Nephron progenitor cell (in vitro differentiated cells): ENCODE measurements around the gene RPP25L.

Experiments used
- DNase-seq: peaks from one replicate; pipeline ENCODE4 v3.0.0; 2021
- H3K27ac Mint-ChIP-seq: 2 replicates; pipeline ENCODE4 v1.8.0; 2021; ENCODE audit warnings: mild to moderate bottlenecking, moderate library complexity, mixed read lengths
- H3K27me3 Mint-ChIP-seq: 2 replicates; pipeline ENCODE4 v1.8.0; 2021; ENCODE audit warnings: mild to moderate bottlenecking, low read depth, mixed read lengths; ENCODE audit not compliant: poor library complexity
- H3K36me3 Mint-ChIP-seq: 2 replicates; pipeline ENCODE4 v1.8.0; 2021; ENCODE audit warnings: low read depth, mixed read lengths
- H3K4me1 Mint-ChIP-seq: 2 replicates; pipeline ENCODE4 v1.8.0; 2021; ENCODE audit warnings: mixed read lengths
- H3K4me3 Mint-ChIP-seq: 2 replicates; pipeline ENCODE4 v1.8.0; 2021; ENCODE audit warnings: mild to moderate bottlenecking, moderate library complexity, mixed read lengths
- H3K9me3 Mint-ChIP-seq: 2 replicates; pipeline ENCODE4 v1.8.0; 2021; ENCODE audit warnings: mild to moderate bottlenecking, moderate library complexity, mixed read lengths
- TF ChIP-seq, protein P1 (sequence below): fragments of 200-600 bp; sonication (generic); IDR thresholded peaks from 2 replicates; pipeline ENCODE4 v1.5.0; 2021; ENCODE audit warnings: antibody characterized with exemption

RPP25L gene

DNA sequence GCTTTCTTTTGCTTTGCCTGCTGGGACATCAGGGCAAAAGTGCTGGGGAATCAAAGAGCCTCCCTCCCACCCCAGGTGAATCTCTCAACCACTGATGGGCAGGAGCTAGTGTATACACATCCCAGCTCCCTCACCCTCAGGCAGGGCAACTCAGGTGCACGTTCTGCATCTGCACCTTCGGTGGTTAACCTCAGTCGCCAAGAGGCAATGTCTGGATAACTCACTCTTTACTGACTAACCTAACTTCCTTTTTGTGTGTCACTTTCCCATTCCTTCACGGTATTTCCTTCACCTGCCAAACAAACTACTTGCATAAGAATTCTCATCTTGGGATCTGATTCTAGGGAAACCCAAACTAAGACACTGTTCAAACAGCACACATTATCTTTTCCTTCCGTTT lies 48.6 kb downstream of the RPP25L start:
- DNase-seq: no peak
- peaks cover 47% of the 10 kb centered on the region for H3K36me3 Mint-ChIP-seq
- H3K27ac Mint-ChIP-seq: no peak overlapping the region
- H3K9me3 Mint-ChIP-seq: no peaks in the 10 kb centered on the region
- peak overlapping the region; percentile 3 for H3K4me3 Mint-ChIP-seq
- TF ChIP-seq, protein P1, sequence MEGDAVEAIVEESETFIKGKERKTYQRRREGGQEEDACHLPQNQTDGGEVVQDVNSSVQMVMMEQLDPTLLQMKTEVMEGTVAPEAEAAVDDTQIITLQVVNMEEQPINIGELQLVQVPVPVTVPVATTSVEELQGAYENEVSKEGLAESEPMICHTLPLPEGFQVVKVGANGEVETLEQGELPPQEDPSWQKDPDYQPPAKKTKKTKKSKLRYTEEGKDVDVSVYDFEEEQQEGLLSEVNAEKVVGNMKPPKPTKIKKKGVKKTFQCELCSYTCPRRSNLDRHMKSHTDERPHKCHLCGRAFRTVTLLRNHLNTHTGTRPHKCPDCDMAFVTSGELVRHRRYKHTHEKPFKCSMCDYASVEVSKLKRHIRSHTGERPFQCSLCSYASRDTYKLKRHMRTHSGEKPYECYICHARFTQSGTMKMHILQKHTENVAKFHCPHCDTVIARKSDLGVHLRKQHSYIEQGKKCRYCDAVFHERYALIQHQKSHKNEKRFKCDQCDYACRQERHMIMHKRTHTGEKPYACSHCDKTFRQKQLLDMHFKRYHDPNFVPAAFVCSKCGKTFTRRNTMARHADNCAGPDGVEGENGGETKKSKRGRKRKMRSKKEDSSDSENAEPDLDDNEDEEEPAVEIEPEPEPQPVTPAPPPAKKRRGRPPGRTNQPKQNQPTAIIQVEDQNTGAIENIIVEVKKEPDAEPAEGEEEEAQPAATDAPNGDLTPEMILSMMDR: no peak
- H3K27me3 Mint-ChIP-seq: peaks cover 7% of the 10 kb centered on the region
- H3K4me1 Mint-ChIP-seq: peaks cover 99% of the 10 kb centered on the region

DNA sequence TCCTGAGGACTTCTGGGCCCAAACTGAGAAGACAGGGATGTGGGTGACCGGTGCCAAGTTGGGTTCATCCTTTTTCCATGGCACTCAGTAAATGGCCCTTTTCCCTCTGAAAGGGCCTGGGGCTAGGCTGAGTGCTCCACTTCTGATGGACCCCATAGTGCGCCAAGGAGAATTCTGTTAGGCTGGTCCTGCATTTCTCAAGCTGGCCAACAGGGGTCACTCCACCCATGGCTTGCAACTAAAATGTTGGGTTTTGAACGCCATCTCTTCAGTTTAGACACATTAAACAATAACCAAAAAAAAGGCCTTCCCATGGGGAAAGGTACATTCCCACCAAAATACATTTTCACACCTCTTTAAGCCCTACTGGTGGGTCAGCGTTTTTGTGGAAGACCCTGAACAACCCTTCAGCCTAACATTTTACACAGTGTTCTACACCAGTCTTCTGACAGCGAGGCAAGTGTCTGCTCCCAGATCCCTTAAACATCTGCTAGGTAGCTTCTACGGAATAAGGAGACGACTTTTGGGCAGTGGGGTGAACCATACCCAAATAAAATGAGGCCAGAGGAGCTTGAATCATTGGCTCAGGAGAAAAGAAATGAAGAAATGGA lies 49.7 kb downstream of the RPP25L start:
- Mint-ChIP-seq H3K9me3 (no peaks in the 10 kb centered on the region), H3K36me3 (peaks cover 43% of the 10 kb centered on the region), H3K27ac (no peak overlapping the region), H3K4me1 (peaks cover 100% of the 10 kb centered on the region), H3K27me3 (peaks cover 7% of the 10 kb centered on the region), H3K4me3 (no peak overlapping the region)
- TF ChIP-seq, protein P1: peak; percentile 63
- no peak for DNase-seq

DNA sequence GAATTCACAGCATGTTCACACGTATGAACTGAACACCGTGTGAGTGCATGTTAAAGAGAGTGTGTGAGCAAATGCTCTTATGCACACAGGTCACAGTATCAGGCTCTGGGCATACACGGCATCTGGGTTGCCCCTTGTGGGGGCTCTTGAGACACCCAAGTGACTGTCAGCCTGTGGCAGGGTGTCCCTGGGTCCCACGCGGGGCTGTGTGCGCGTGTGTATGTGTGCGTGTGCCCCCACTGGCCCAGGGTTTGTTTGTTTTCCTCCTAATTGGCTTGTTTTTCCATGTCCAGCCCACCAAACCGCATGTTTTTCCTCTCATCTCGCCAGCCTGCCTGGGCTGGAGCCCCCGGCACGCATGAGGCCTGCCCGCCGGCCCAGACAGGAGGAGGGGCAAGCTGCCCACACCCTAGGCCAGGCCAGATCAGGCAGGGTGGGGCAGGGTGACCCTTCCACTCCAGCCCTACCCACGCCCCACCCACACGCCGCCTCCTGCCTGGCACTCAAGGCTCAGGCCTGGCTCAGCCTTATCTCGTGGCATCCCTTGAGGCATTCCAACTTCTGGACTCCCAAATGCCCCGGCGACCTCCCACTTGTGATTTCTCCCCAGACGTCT lies 51.2 kb downstream of the RPP25L start:
- Mint-ChIP-seq H3K4me3 (peak overlapping the region; percentile 71), H3K27me3 (peaks cover 7% of the 10 kb centered on the region), H3K36me3 (peaks cover 43% of the 10 kb centered on the region), H3K9me3 (no peaks in the 10 kb centered on the region), H3K4me1 (peaks cover 100% of the 10 kb centered on the region), H3K27ac (peak overlapping the region; percentile 96)
- no peak for DNase-seq
- TF ChIP-seq, protein P1: no peak
